Upper lobe of left lung (tissue), 6 donors: ENCODE results near the gene BOLA1. TPM values are rescaled to one million over a fixed set of nuclear protein-coding genes. Genes with fewer than 3 reads are reported as not detected.

Source experiments
- ATAC-seq, 2 donors: fragments of 200-7000 bp; cut with Tn5 transposase; one replicate each; pipeline ENCODE4 v1.9.1; 2022; ENCODE audit warnings: mild to moderate bottlenecking in 2 of 2, moderate library complexity in 2 of 2; ENCODE audit not compliant: low FRiP score in 2 of 2
- DNase-seq, 2 donors: peaks; one replicate each; pipeline ENCODE4 v3.0.0-alpha.2; 2019 to 2020
- H3K27ac ChIP-seq, 4 donors: fragments of 200-600 bp; sonication (generic); one replicate each; pipeline ENCODE4 v1.5.1; 2016 to 2019
- H3K27me3 ChIP-seq, 4 donors: fragments of 200-600 bp; sonication (generic); one replicate each; pipeline ENCODE4 v1.5.1; 2017 to 2019
- H3K36me3 ChIP-seq, 4 donors: fragments of 200-600 bp; sonication (generic); one replicate each; pipeline ENCODE4 v1.5.1; 2016 to 2019
- H3K4me1 ChIP-seq, 4 donors: fragments of 200-600 bp; sonication (generic); one replicate each; pipeline ENCODE4 v1.5.1; 2018 to 2019
- H3K4me3 ChIP-seq, 4 donors: fragments of 200-600 bp; sonication (generic); one replicate each; pipeline ENCODE4 v1.5.1; 2017 to 2019; ENCODE audit warnings: mild to moderate bottlenecking in 2 of 4, moderate library complexity in 1 of 4
- H3K9me3 ChIP-seq, 4 donors: fragments of 200-600 bp; sonication (generic); one replicate each; pipeline ENCODE4 v1.5.1; 2018 to 2019
- CTCF ChIP-seq, 6 experiments: fragments of 450-650 bp in 4 of 6; fragments of 200-600 bp in 2 of 6; sonication (generic) in 2 of 6; IDR thresholded peaks; one replicate each; pipeline ENCODE4 v1.5.1; 2016 to 2019; ENCODE audit warnings: antibody characterized with exemption in 6 of 6
- EP300 ChIP-seq, 4 donors: sonication (generic); formaldehyde crosslinking; IDR thresholded peaks; one replicate each; pipeline ENCODE4 v1.5.1; 2017; ENCODE audit warnings: antibody characterized with exemption in 4 of 4, control low read depth in 2 of 4
- POLR2A ChIP-seq, 4 donors: fragments of 450-650 bp; IDR thresholded peaks; one replicate each; pipeline ENCODE4 v1.5.1; 2016 to 2017; ENCODE audit warnings: antibody characterized with exemption in 4 of 4, mild to moderate bottlenecking in 2 of 4
- POLR2AphosphoS5 ChIP-seq, 2 donors: sonication (generic); formaldehyde crosslinking; IDR thresholded peaks; one replicate each; pipeline ENCODE4 v1.5.1; 2017; ENCODE audit warnings: antibody characterized with exemption in 2 of 2
- WGBS, 2 donors: methylation state at CpG; one replicate each; pipeline ENCODE4 v1.1.5; 2017 to 2018; 5-methylcytosine and 5-hydroxymethylcytosine counted together
- total RNA-seq, 6 donors: library from RNA; depleted of rRNA in 4 of 6; stranded (reverse); fragments of >200 nt in 4 of 6; gene quantifications; one replicate each; pipeline versions ENCODE4 v1.1.0 to v1.2.1, GENCODE V29; 2016 to 2021
- donor health status: DM: no; HTN: no; CAD: no; lungs with moderate emphysema.
- donor health status: DM: no; HTN: yes; CAD: no; lungs with severe emphysema.

BOLA1 gene
- total RNA-seq, 6 donors from 2014 or later, result 11.1 to 23.0 (median 14.5) TPM

GRCh38 chr1:149932474-149932873 is 33.1 kb downstream of the BOLA1 start:
- WGBS, 2 donors, result 88 to 94% methylated on average over 8 of the region's 8 CpGs
- no peak for ATAC-seq
- H3K9me3 ChIP-seq, result no peaks in the 10 kb centered on the region

GRCh38 chr1:149933208-149933607 is 33.8 kb downstream of the BOLA1 start:
- Histone ChIP-seq H3K36me3 (peaks cover 0 to 18% (median 0%) of the 10 kb centered on the region in 4 donors), H3K4me3 (no peak overlapping the region), H3K27ac (no peak overlapping the region), H3K27me3 (no peaks in the 10 kb centered on the region), H3K9me3 (no peaks in the 10 kb centered on the region), H3K4me1 (peaks cover 19 to 37% (median 29%) of the 10 kb centered on the region in 4 donors)
- no peak for ATAC-seq
- WGBS, 2 donors, result 93 to 99% methylated on average over 4 of the region's 4 CpGs
- TF ChIP-seq CTCF (IDR thresholded peaks at IDR 0.05) (no peak), EP300 (IDR thresholded peaks at IDR 0.05) (no peak), POLR2A (IDR thresholded peaks at IDR 0.05) (no peak), POLR2AphosphoS5 (IDR thresholded peaks at IDR 0.05) (no peak)
- DNase-seq, result no peak

More at GRCh38 chr1:149932474-149932873, 33.1 kb downstream of the BOLA1 start:
- no peak overlapping the region for H3K4me3 ChIP-seq
- no peak overlapping the region for H3K27ac ChIP-seq
- DNase-seq, result no peak
- H3K27me3 ChIP-seq, result no peaks in the 10 kb centered on the region
- H3K36me3 ChIP-seq, result peaks cover 0 to 18% (median 0%) of the 10 kb centered on the region in 4 donors
- TF ChIP-seq EP300 (IDR thresholded peaks at IDR 0.05) (no peak), POLR2AphosphoS5 (IDR thresholded peaks at IDR 0.05) (no peak), POLR2A (IDR thresholded peaks at IDR 0.05) (no peak), CTCF (IDR thresholded peaks at IDR 0.05) (no peak)
- H3K4me1 ChIP-seq, result peaks cover 13 to 33% (median 23%) of the 10 kb centered on the region in 4 donors

GRCh38 chr1:149934356-149934755 is 35.0 kb downstream of the BOLA1 start:
- H3K9me3 ChIP-seq, result no peaks in the 10 kb centered on the region
- 77 to 81% methylated on average over 2 of the region's 2 CpGs for WGBS, 2 donors
- H3K36me3 ChIP-seq, result peaks cover 0 to 18% (median 0%) of the 10 kb centered on the region in 4 donors
- H3K4me3 ChIP-seq, result no peak overlapping the region
- H3K4me1 ChIP-seq, result peaks cover 22 to 41% (median 31%) of the 10 kb centered on the region in 4 donors
- DNase-seq (no peak), ATAC-seq (no peak)
- H3K27ac ChIP-seq, result no peak overlapping the region
- H3K27me3 ChIP-seq, result no peaks in the 10 kb centered on the region
- TF ChIP-seq POLR2A (IDR thresholded peaks at IDR 0.05) (no peak), POLR2AphosphoS5 (IDR thresholded peaks at IDR 0.05) (no peak), EP300 (IDR thresholded peaks at IDR 0.05) (no peak), CTCF (IDR thresholded peaks at IDR 0.05) (no peak)

- H3K9me3 ChIP-seq, result no peaks in the 10 kb centered on the region
- peaks cover 31 to 44% (median 37%) of the 10 kb centered on the region in 4 donors for H3K4me1 ChIP-seq
- DNase-seq (peak in 1 of 2 donors; percentile 49), ATAC-seq (peak; percentile 64 to 65)
- H3K36me3 ChIP-seq, result peaks cover 0 to 11% (median 0%) of the 10 kb centered on the region in 4 donors
- H3K27me3 ChIP-seq, result no peaks in the 10 kb centered on the region
- WGBS, 2 donors, result 26 to 29% methylated on average over 18 of the region's 18 CpGs
- peak within 1 kb of the TSS; percentile 43 to 58 (median 50) for H3K4me3 ChIP-seq
- H3K27ac ChIP-seq, result peak within 1 kb of the TSS in 3 of 4 donors; percentile 64 to 85 (median 67)
- TF ChIP-seq CTCF (IDR thresholded peaks at IDR 0.05) (no peak), POLR2A (IDR thresholded peaks at IDR 0.05) (no peak), EP300 (IDR thresholded peaks at IDR 0.05) (no peak), POLR2AphosphoS5 (IDR thresholded peaks at IDR 0.05) (no peak)
These were observed 37.0 kb downstream of the BOLA1 start, which contains the start of gene MTMR11 for GRCh38 chr1:149936170-149936991. Gene MTMR11 (minus strand): TSS chr1:149936879. CDS start chr1:149936647, 232 bp downstream.
